Measurements from ENCODE around the gene SPATS2.

- no peak for TF ChIP-seq CTCF (IDR thresholded peaks at IDR 0.05)
- no peak for TF ChIP-seq ZFX (IDR thresholded peaks at IDR 0.05; ENCODE audit: borderline replicate concordance)
Observed at GRCh38 chr12:49334681-49335080, 32.6 kb upstream of the SPATS2 start.
